Measurements from ENCODE around the gene SBK3. TPM values are rescaled to one million over a fixed set of nuclear protein-coding genes. Genes with fewer than 3 reads are reported as not detected.

SBK3 gene
- total RNA-seq, 4 donors from 2014 or later, result 0.22 to 1.0 TPM; not detected in 2

DNA sequence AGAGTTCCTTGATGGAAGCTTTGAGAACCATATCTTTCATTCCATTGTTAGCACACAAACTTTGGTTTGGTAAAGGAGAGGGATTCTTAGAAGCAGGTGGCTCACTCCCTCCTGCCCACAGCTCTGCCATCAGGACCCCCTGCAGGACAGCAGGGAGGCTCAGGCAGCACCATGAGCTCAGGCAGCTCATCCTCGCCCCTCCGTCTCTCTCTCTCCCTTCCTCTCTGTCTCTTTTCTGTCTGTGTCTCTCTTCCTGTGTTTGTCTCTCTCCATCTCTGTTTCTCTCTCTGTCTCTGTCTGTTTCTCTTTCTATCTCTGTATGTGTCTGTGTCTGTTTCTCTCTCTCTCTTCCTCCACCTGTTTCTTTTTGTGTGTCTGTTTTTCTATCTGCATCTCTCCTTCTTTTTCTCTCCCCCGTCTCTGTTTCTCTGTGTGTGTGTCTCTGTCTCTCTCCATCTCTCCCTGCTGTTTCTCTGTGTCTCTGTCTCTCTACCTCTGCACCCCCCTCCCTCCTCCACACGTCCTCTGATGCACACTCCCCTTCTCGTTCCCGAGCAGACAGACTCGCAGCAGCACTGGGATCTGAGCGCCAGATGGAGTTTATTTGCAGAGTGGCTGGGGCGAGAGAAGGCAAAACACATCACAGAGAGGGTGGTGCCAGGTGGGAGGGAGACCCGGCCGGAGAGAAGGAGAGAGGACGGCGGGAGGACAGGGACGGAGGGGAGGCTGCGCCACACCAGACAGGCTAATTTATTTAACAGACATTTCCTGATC is 17.1 kb downstream of the SBK3 start:
- H3K36me3 ChIP-seq, result no peaks in the 10 kb centered on the region
- H3K4me3 ChIP-seq, result no peak overlapping the region
- intact Hi-C loops (cut with DNase I), result no loop called here
- H3K4me1 ChIP-seq, result peaks cover 3 to 14% (median 8%) of the 10 kb centered on the region in 3 donors
- peaks cover 0 to 55% (median 0%) of the 10 kb centered on the region in 4 donors for H3K27me3 ChIP-seq
- no peak overlapping the region for H3K27ac ChIP-seq
- TF ChIP-seq POLR2A (IDR thresholded peaks at IDR 0.05) (no peak), CTCF (IDR thresholded peaks at IDR 0.05) (no peak)
- 37 to 55% methylated on average over 3 to 11 of the region's 15 CpGs for WGBS, 2 donors
- no peak for DNase-seq
- no peaks in the 10 kb centered on the region for H3K9me3 ChIP-seq

DNA sequence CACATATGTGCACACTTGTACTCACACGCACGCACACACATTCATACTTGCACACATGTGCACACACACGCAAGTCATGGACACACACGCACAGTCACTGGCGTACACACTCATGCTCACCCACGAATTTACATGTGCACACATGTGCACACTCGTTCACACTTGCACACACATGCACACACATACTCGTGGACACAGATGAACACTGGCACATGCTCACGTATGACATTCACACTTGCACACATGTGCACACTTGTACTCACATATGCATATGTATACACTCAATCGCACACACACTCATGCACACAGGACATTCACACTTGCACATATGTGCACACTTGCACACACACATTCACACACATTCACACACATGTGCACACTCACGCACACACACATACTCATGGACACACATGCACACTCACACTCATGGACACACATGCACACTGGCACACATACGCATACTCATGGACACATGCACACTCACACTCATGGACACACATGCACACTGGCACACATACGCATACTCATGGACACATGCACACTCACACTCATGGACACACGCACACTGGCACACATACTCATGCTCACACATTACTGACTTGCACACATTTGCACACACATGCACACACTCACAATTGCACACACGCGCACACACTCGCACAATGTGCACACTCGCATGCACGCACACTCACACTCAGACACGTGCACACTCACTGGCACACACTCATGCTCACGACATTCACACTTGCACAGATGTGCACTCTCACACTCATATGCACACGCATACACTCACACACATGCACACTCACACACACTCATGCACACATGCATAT is 17.9 kb downstream of the SBK3 start:
- TF ChIP-seq CTCF (IDR thresholded peaks at IDR 0.05) (no peak), POLR2A (IDR thresholded peaks at IDR 0.05) (no peak)
- no peak for DNase-seq
- Histone ChIP-seq H3K4me3 (no peak overlapping the region), H3K4me1 (peaks cover 3 to 14% (median 8%) of the 10 kb centered on the region in 3 donors), H3K27ac (no peak overlapping the region), H3K27me3 (peaks cover 0 to 59% (median 0%) of the 10 kb centered on the region in 4 donors), H3K36me3 (no peaks in the 10 kb centered on the region), H3K9me3 (no peaks in the 10 kb centered on the region)
- WGBS, 2 donors, result 77 to 78% methylated on average over 22 of the region's 22 CpGs
- intact Hi-C loops (cut with DNase I), result no loop called here

DNA sequence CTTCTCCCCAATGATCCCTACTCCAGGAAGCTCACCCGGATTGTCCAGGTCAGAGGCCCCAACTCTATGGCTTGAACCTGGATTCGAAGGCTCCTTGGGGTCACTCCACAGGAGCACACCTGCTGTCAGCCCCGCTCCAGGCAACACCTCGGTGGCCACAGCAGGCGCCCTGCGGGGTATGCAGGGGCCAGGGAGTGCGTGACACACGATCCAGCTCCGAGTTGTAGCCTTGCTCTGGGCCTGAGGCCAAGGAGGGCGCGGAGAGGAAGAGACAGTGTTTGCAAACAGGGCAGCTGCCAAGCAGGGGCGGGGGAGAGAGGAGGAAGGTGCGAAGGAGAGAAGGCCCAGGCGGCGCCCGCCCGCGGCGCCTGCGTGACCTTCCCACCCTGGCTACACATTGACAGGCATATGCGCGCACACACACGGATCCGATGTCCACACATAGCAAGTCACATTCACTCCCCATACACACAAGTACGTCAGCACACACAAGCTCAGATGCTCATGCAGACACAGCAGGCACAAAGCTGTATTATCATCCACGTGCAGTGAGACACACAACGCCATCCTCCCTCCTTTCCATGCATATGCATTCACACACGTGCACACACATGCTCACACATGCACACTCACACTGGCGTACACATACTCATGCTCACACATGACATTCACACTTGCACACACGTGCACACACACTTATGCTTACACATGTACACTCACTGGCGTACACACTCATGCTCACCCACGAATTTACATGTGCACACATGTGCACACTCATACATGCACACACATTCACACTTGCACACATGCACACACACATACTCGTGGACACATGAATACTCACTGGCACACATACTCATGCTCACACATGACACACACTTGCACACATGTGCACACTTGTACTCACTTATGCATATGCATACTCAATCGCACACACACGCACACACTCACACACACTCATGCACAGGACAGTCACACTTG is 18.8 kb downstream of the SBK3 start:
- no peak overlapping the region for H3K27ac ChIP-seq
- no peaks in the 10 kb centered on the region for H3K9me3 ChIP-seq
- H3K27me3 ChIP-seq, result peaks cover 0 to 59% (median 0%) of the 10 kb centered on the region in 4 donors
- no peaks in the 10 kb centered on the region for H3K36me3 ChIP-seq
- TF ChIP-seq CTCF (IDR thresholded peaks at IDR 0.05) (no peak), POLR2A (IDR thresholded peaks at IDR 0.05) (no peak)
- no peak for DNase-seq
- WGBS, 2 donors, result 29 to 41% methylated on average over 24 to 27 of the region's 35 CpGs
- no peak overlapping the region for H3K4me3 ChIP-seq
- intact Hi-C loops (cut with DNase I), result no loop called here
- H3K4me1 ChIP-seq, result peaks cover 3 to 19% (median 10%) of the 10 kb centered on the region in 3 donors

- no peak overlapping the region for H3K4me3 ChIP-seq
- no peak overlapping the region for H3K27ac ChIP-seq
- no peak for DNase-seq
- WGBS, 2 donors, result 38 to 39% methylated on average over 13 to 16 of the region's 29 CpGs
- no peaks in the 10 kb centered on the region for H3K9me3 ChIP-seq
- H3K4me1 ChIP-seq, result peaks cover 3 to 26% (median 12%) of the 10 kb centered on the region in 3 donors
- no peak for TF ChIP-seq POLR2A (IDR thresholded peaks at IDR 0.05)
- TF ChIP-seq CTCF (IDR thresholded peaks at IDR 0.05), result no peak
- intact Hi-C loops (cut with DNase I), result no loop called here
- no peaks in the 10 kb centered on the region for H3K36me3 ChIP-seq
- peaks cover 0 to 54% (median 0%) of the 10 kb centered on the region in 4 donors for H3K27me3 ChIP-seq
Measured at GRCh38 chr19:55525289-55526101, 19.8 kb downstream of the SBK3 start.

Measured in esophagus squamous epithelium (tissue), 5 donors.